KMS-11 (cell line): Measurements from ENCODE around the gene SCN9A.

Experiments
- H2AFZ ChIP-seq: fragments of 200-600 bp; sonication (generic); 2 replicates; pipeline ENCODE4 v1.6.1; 2016; ENCODE audit warnings: antibody characterized with exemption, mixed run types, low read depth
- H3K27ac ChIP-seq: fragments of 200-600 bp; sonication (generic); 2 replicates; pipeline ENCODE4 v1.6.1; 2016; ENCODE audit warnings: mild to moderate bottlenecking, mixed run types
- H3K27me3 ChIP-seq: fragments of 200-600 bp; sonication (generic); 2 replicates; pipeline ENCODE4 v1.6.1; 2017; ENCODE audit warnings: mild to moderate bottlenecking, low read depth, mixed run types, moderate library complexity; ENCODE audit not compliant: insufficient read depth
- H3K36me3 ChIP-seq: fragments of 200-600 bp; sonication (generic); 2 replicates; pipeline ENCODE4 v1.6.1; 2017; ENCODE audit warnings: mild to moderate bottlenecking, mixed run types; ENCODE audit not compliant: insufficient read depth
- H3K4me1 ChIP-seq: fragments of 200-600 bp; sonication (generic); 2 replicates; pipeline ENCODE4 v1.6.1; 2016; ENCODE audit warnings: mild to moderate bottlenecking, low read depth, mixed run types; ENCODE audit not compliant: poor library complexity, severe bottlenecking
- H3K4me2 ChIP-seq: fragments of 200-600 bp; sonication (generic); 2 replicates; pipeline ENCODE4 v1.7.0; 2016; ENCODE audit warnings: mild to moderate bottlenecking, mixed run types
- H3K4me3 ChIP-seq: fragments of 200-600 bp; sonication (generic); IDR thresholded peaks from 2 replicates; pipeline ENCODE4 v1.6.1; 2017; ENCODE audit warnings: low read depth, low read length, mixed read lengths; ENCODE audit not compliant: insufficient read depth
- H3K79me2 ChIP-seq: fragments of 200-600 bp; sonication (generic); 2 replicates; pipeline ENCODE4 v1.6.1; 2016; ENCODE audit warnings: low read depth, mixed run types; ENCODE audit not compliant: insufficient read depth
- H3K9ac ChIP-seq: fragments of 200-600 bp; sonication (generic); 2 replicates; pipeline ENCODE4 v1.6.1; 2016; ENCODE audit warnings: mild to moderate bottlenecking, mixed run types
- H4K20me1 ChIP-seq: fragments of 200-600 bp; sonication (generic); 2 replicates; pipeline ENCODE4 v1.6.1; 2016; ENCODE audit warnings: mild to moderate bottlenecking, mixed run types; ENCODE audit not compliant: insufficient read depth
- TF ChIP-seq, protein P1 (sequence below): fragments of 200-600 bp; sonication (generic); conservative IDR thresholded peaks from 2 replicates; pipeline ENCODE4 v1.6.1; 2017; ENCODE audit warnings: low read depth, mild to moderate bottlenecking, antibody characterized with exemption, low read length, moderate library complexity, mixed read lengths

The SCN9A gene

DNA sequence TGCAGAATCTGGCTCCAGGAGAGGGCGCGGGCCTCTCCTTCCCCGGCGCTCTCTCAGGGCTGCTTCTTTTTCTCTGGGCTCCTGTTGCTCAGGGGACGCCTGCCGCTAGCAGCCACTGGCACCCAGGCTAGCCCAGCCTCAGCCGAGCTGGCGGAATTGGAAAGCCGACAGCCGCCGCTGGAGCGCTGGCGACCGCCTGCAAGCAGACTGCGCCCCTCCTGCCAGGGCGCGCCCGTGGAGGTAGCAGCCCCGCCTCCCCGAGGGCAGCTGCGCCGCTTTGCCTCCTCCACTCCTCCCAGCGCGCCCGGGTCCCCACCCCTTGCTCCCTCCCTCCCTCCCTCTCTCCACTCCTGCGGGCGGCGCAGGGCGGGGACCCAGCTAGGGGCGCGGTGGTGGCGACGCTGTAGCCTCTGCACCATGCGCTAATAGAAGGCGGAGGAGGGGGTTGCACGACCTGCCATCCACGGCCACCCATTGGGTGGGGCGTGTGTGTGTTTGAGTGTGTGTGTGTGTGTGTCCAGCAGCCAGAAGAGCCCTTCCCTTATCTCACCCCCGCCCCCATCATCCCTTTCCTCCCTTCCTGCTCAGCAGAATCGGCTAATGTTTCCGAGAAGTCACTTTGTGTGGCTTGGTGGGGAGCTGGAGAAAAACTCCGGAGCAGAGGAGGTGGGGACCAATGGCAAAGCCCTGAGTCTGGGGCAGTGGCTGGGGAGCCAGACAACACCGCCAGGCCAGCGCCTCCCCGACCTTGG, at the start of gene SCN9A:
Gene SCN9A, minus strand, starts transcription at position 209 of the 752 bp plus-strand sequence. CDS start 64,188 bp downstream, outside the sequence.
- peak within 1 kb of the TSS; percentile 64 for H3K9ac ChIP-seq
- H3K4me3 ChIP-seq: peak within 1 kb of the TSS; percentile 51
- TF ChIP-seq, protein P1, sequence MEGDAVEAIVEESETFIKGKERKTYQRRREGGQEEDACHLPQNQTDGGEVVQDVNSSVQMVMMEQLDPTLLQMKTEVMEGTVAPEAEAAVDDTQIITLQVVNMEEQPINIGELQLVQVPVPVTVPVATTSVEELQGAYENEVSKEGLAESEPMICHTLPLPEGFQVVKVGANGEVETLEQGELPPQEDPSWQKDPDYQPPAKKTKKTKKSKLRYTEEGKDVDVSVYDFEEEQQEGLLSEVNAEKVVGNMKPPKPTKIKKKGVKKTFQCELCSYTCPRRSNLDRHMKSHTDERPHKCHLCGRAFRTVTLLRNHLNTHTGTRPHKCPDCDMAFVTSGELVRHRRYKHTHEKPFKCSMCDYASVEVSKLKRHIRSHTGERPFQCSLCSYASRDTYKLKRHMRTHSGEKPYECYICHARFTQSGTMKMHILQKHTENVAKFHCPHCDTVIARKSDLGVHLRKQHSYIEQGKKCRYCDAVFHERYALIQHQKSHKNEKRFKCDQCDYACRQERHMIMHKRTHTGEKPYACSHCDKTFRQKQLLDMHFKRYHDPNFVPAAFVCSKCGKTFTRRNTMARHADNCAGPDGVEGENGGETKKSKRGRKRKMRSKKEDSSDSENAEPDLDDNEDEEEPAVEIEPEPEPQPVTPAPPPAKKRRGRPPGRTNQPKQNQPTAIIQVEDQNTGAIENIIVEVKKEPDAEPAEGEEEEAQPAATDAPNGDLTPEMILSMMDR: 0 out of 2 replicates have a peak, but pooled peaks have one; percentile 15
- H3K4me2 ChIP-seq: peak within 1 kb of the TSS; percentile 93
- H3K27me3 ChIP-seq: no peaks in the 10 kb centered on the region
- no peaks in the 10 kb centered on the region for H3K36me3 ChIP-seq
- peak within 1 kb of the TSS; percentile 94 for H2AFZ ChIP-seq
- H4K20me1 ChIP-seq: no peaks in the 10 kb centered on the region
- H3K4me1 ChIP-seq: peaks cover 37% of the 10 kb centered on the region
- H3K27ac ChIP-seq: peak within 1 kb of the TSS; percentile 87
- H3K79me2 ChIP-seq: peaks cover 12% of the 10 kb centered on the region; the same call in 1 of the 2 replicates

DNA sequence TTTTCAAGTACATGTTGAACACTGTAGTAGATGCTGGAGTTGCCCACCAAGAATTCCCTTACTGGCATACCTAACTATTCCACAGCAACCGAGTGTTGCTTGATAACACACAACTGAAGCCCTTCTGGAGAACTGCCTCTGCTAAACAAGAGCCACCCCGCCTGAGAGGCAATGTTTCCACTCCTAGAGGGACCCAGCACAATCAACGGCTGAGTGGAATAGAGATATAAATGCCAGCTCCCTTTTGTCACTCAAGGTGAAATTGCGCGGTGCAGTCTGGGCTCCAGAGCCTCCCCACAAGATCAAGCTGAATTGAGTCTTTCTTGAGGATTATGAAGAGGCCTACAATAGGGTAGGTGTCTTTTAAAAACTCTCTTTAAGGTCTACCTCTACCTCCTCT, 49.1 kb upstream of the SCN9A start:
- Histone ChIP-seq H3K79me2 (no peaks in the 10 kb centered on the region), H3K4me1 (no peaks in the 10 kb centered on the region), H4K20me1 (no peaks in the 10 kb centered on the region), H3K36me3 (no peaks in the 10 kb centered on the region), H3K4me2 (no peak overlapping the region), H3K4me3 (no peak overlapping the region), H3K27ac (no peak overlapping the region), H3K9ac (no peak overlapping the region), H3K27me3 (no peaks in the 10 kb centered on the region), H2AFZ (no peak overlapping the region)
- TF ChIP-seq, protein P1: no peak

DNA sequence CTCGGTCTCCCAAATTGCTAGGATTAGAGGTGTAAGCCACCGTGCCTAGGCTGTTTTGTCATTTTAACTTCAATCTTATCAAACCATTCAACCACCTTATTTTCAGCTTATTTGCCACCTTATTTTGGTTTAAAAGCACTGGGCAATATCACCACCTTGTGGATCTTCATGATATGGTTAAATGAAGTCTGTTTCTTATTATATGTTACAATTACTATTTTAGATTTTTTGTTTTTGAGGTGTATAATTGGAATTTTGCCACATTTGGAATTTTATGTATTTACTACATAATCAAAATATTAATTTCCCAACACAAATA, 43.8 kb upstream of the SCN9A start:
- H3K9ac ChIP-seq: no peak overlapping the region
- H3K36me3 ChIP-seq: no peaks in the 10 kb centered on the region
- no peak overlapping the region for H2AFZ ChIP-seq
- no peak overlapping the region for H3K27ac ChIP-seq
- TF ChIP-seq, protein P1: peak; percentile 64
- H4K20me1 ChIP-seq: no peaks in the 10 kb centered on the region
- H3K79me2 ChIP-seq: no peaks in the 10 kb centered on the region
- no peaks in the 10 kb centered on the region for H3K4me1 ChIP-seq
- H3K4me2 ChIP-seq: no peak overlapping the region
- no peak overlapping the region for H3K4me3 ChIP-seq
- no peaks in the 10 kb centered on the region for H3K27me3 ChIP-seq

DNA sequence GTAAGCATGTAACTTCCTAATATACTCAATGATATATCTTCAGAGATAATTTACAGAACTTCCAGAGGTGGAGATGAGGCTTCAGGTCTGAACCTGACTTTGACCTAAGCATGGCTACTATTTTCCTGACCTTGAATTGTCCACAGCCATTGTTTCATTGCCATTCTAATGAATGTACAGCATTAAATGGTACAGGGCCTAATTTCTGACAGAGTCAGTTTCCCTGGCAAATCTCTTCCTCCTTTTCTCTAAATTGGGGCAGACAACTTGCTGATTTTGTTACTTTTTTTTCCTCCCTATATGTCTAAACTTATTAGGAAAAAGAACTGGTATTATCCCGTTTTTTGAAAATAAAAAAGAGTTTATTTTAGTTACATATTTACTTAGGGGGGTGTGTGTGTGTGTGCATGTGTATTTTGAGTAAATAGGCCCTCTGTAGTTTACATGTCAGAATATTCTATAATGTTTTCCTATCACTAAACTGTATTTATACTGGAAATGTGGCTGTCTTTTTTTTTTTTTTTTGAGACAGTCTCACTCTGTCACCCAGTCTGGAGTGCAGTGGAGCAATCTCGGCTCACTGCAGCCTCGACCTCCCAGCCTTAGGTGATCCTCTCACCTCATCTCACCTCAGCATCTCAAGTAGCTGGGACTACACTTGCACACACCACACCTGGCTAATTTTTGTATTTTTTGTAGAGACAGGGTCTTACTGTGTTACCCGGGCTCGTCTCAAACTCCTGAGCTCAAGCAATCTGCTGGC, 43.3 kb upstream of the SCN9A start:
- Histone ChIP-seq H3K9ac (no peak overlapping the region), H3K27me3 (no peaks in the 10 kb centered on the region), H3K36me3 (no peaks in the 10 kb centered on the region), H3K4me1 (no peaks in the 10 kb centered on the region), H3K79me2 (no peaks in the 10 kb centered on the region), H2AFZ (no peak overlapping the region), H3K27ac (no peak overlapping the region), H3K4me3 (no peak overlapping the region), H4K20me1 (no peaks in the 10 kb centered on the region), H3K4me2 (no peak overlapping the region)
- TF ChIP-seq, protein P1: no peak
